ELF-1 (cell line): ENCODE measurements around the gene SIM2.

Source experiments
- DNase-seq: peaks from one replicate; pipeline ENCODE4 v3.0.0-alpha.2; 2016; ENCODE audit warnings: low read depth, low spot score

Gene SIM2

GRCh38 chr21:36713746-36714145 is 14.8 kb downstream of the SIM2 start:
- no peak for DNase-seq

DNA sequence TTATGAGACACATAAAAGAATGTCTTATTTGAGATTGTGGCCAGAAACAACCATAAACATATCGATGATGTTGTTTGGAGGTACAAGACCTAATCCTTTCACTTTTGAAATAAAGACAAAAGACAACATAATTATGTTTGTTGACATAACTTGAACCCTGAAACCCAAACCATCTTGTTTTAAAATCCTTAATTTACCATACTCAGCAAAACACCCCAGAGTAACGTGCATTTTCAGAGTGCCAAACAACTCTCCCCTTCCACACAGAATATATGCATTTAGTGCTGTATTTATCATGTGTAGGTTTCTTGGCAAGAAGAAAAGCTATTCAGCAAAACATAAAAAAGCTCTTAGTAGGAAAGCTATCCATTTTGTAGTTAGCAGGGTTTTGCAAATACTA is 17.5 kb downstream of the SIM2 start:
- DNase-seq: no peak

DNA sequence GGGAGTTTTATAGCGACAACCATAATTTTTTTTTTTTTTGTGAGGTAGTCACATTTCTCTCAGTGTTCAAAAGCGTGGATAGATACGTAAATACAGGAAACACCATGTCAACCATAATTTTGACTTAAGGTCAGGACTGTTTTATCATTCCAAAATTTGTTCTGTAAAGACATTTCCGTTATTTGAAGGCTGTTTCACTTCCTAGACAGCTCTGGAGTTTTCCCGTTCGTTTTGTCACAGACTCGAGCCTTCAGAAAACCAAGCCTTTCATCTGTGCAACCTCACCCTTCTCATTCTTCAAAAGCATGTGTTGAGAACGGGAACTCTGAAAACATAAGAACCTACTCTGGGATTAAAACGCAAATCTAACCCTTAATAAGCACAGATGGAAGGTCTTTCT is 17.9 kb downstream of the SIM2 start:
- DNase-seq: no peak

DNA sequence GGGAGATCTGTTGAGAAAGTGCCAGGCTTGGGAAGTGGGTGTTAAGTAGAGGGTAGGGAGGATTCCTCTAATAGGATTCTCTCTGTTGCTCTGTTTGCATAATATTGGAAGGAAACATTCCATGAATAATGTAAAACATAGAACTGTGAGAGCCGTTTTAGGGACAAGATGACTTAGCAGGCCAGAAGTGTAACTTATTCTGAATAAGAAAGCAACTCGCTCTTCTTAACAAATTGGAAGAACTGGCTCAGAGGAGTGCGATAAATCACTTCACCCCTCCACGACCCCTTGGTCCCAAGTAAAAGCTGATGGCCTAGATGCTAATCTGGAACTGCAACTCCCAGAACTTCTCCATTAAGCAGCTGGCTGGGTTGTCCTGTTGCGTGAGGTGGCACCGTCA is 19.1 kb downstream of the SIM2 start:
- no peak for DNase-seq

DNA sequence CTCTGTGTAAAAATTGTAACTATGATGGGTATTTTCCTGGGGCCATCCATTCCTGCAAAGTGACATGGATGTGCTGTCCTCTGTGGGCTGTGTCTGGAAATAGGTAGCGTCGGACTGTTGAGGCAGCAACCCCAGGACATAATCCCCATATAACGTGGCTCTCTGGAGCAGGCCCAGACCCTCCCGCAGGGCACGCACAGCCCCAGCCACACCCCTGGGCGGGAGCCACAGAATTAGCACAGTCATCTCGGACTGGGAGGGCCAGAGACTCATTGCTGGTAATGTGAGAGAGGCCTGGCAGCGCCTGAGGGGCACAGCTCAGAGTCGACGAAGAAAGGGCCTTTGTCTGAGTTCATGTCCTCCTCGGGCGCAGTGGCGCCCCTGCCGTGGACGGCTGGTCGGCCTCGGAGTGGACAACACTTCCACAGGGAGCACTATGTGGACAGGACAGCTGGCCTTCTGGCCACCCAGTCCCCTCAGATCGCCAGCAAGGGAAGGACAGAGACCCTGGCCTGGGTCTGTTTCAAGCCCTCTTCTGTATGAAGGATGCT is 20.1 kb downstream of the SIM2 start:
- peak; percentile 66 for DNase-seq

- no peak for DNase-seq
Observed at GRCh38 chr21:36719614-36720013, 20.7 kb downstream of the SIM2 start.

DNA sequence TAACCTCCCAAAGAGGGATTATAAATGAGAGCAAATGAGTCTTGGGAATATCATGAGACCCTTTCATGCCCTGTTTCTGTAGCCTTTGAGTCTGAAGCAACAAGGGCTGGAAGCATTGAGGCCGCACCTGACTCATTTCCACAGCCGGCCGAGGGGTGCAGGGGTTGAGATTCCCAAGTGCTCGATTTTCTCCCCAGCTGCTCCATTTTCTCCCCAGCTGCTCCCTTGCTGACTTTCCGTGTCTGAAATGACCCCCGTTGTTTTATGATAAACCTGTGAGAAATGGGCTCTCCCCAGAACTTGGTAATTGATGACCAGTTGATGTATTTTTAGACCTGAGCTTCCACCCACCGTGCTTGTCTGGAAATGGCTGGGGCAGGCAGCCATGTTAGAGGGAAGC is 22.9 kb downstream of the SIM2 start:
- DNase-seq: no peak

DNA sequence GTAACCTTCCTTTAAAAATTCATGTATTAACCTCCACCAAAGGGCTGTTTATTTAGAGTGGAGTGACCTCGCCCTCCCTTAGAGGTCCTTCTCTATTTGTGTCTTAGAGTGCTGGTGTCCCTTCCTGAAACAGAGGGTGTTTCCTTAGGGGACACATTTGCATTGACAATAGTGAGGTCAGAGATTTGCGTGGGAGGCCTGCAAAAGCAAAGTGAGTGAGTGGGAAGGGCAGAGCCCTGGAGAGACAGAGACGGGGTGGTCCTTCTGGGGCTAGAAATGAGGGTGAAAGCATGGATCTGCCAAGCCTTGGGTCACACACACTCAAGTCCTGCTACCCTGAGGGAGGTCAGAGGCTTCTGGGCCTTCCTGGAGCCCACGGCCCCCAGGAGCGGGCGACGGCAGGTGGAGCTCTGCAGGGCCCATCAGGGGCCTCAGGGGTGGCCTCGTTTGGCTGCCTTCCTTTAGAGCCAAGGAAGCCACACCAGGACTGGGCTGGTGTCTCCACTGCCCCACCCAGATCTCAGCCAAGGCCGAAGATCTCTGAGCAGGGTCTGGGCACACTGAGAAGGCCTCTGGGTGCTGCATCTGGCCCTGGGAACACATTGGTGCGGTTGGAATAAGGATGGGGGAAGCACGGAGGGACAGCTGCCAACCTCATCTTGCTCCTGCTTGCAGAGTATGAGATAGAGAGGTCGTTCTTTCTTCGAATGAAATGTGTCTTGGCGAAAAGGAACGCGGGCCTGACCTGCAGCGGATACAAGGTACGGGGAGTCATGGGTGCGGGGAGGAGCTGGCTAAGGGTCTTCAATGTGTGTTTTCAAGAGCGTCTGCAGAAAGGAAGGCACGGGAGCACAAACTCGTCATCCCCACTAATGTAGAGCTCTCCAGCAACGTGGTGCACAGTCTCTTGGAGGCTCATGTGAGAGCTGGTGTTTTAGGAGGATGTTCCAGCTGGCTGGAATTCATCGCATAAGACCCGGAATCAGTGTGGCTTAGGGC is 23.8 kb downstream of the SIM2 start:
- DNase-seq: no peak

- no peak for DNase-seq
Observed at GRCh38 chr21:36723371-36723881, 24.5 kb downstream of the SIM2 start.

- no peak for DNase-seq
Observed at GRCh38 chr21:36724660-36725059, 25.7 kb downstream of the SIM2 start.

DNA sequence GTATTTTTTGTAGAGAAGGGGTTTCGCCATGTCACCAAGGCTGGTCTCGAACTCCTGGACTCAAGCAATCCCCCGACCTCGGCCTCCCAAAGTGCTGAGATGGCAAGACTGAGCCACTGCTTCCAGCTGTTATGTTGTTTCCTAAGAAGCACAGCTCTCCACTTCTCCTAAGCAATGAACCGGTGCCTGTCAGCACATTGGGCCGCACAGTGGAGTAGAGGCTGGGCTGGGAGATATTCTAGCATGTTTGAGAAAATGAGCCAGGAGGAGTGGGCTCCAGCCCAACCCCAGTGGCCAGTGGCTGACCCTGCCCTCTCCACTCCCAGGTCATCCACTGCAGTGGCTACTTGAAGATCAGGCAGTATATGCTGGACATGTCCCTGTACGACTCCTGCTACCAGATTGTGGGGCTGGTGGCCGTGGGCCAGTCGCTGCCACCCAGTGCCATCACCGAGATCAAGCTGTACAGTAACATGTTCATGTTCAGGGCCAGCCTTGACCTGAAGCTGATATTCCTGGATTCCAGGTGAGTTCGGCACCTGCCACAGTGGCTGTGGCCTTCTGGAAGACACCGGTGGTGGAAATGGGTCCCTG is 27.0 kb downstream of the SIM2 start:
- no peak for DNase-seq

GRCh38 chr21:36727866-36728265 is 29.0 kb downstream of the SIM2 start:
- DNase-seq: no peak

DNA sequence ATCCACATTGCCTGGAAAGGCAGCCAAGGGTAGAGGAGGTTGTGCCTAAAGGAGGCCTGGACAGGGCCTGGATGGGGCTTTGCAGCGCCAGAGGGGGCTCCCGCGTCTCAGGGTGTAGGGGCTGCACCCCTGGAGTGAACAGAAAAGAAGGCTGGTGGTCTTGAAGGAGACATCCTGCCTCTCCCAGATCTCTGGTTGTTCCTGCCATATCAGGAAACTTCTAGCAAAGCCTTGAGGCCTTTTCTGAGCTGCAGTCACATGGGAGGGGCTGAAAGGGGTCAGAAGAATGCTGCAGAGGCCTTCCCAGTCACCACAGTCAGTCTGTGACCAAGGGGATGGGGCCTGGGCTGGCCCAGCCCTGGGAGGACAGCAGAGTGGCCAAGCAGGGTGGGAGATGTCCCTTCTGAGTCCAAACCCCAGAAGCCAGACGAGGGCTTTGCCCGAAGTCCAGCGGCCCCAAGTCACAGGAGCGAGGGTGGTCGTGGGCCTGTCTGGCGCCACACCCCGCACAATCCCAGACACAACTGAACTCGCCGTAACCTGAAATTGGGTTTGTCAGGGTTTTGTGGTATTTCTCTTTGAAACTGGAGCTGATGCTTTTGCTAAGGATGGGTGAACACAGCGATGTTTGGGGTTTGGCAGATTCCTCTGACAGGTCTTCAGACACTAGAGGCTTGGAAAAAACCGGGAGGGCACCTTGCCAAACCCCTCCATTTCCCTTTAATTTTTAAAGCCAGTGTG is 29.6 kb downstream of the SIM2 start:
- no peak for DNase-seq

DNA sequence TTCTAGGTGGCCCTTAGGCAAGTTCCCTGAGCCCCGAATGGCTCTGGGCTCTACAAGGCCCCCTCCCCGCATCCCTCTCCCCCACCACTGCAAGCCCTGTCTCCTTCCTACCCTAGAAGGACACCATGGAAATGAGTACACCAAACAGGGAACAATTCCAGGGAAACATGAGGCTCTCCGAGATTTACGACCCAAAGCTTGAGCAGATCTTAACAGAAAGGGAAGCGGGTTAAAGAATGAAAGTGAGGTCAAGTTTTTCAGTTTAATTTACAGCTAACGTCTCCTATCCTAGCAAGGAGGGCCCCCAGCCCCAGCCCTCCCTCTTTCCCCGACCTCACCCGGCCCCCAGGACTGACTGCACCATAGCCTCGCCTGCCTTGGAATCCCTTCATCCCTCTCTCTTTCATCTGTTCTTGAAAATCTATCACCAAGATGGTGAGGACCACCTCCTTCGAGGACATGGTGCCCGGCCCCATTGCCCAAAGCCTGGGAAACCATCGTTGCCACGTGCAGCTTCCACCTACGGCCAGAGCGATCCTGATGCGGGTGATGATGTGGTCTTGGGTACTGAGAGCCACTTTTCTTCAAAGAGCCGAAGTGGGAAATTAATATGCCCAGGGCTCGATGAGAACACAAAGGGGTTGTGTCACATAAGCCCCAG is 30.5 kb downstream of the SIM2 start:
- DNase-seq: no peak

- no peak for DNase-seq
Observed at GRCh38 chr21:36730291-36731281, 31.7 kb downstream of the SIM2 start.

DNA sequence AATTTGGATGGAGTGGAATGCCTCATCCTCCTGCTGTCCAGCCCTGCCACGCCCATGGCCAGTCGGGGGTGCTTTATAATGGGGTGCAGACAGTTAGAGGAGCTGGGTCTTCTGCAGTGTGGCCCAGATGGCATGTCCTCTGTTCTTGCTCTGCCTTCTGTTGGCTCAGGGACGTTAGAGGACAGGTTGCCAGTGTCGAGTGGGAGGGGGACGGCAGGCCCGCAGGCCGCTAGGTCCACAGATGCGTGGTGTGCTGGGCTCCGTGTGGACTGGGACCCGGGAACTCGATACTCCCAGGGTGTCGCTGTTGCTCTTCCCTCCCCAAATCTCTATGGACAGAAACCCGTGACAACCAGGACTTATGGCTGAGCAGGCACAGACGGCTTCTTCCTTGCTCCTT is 33.3 kb downstream of the SIM2 start:
- no peak for DNase-seq

DNA sequence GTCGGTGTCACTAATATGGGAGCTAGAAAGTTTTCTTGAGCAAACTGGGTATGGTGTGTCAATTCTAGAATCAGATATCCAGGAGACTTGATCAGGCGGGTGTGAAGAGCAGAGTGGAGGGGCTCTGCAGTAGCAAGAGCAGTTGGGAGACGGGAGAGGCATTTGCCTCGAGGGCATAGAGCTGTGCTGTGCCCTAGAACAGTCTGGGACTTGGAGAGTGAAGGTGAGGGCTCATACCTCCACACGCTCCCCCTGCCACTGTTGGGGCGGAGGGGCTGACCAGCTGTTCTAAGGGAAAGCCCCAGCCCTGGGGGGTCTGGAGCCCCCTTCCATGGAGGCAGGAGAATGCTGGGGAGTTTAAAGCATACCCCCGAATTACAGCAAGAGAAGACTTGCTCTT is 33.8 kb downstream of the SIM2 start:
- peak; percentile 60 for DNase-seq

- no peak for DNase-seq
Observed at GRCh38 chr21:36733857-36734256, 34.9 kb downstream of the SIM2 start.

GRCh38 chr21:36734367-36735200 is 35.7 kb downstream of the SIM2 start:
- no peak for DNase-seq
